ENCODE results near the gene NPM3.

DNA sequence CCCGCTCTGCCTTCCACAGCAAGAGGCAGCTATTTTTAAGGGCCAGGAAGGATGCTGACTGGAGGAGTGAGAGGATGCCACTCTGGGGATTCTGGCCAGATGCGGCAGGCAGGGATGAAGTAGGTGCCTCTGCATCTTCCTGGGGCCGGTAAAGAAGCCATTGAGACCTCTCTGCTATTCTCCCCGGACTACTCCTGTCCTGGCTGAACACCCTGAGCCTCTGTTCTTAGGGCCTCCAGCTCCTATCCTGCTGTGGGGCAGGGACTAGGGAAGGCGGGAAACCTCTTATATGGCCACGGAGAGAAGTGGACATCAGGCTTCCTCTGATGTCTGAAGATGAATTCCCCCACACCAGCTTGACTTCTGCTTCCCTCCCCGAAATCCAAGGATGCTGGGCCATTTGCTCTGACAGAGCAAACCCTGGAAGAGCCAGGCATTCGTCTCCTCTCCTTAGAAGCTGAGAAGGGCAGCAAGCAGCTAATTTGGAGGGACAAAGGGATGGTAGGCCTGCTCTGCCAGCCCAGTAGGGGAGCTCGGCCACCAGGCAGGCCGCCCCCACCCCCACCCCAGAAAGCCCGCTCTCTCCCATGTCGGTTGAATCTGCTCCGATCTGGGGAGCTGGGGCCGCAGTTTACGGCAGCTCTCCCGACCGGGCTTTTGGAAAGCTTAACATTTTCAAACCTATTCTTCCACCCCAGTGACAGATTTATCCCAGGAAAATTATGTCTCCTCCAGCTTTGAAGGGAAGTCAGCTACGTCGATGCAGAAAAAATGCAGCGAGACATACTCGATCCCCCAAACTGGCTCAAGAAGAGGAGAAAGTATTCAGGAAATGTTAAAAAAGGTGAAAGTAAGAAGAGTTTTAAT, 10.1 kb downstream of the NPM3 start:
- no peak for TF ChIP-seq EZH2phosphoT487 (conservative IDR thresholded peaks at IDR 0.05; ENCODE audit: low read length)
- TF ChIP-seq, protein P1, sequence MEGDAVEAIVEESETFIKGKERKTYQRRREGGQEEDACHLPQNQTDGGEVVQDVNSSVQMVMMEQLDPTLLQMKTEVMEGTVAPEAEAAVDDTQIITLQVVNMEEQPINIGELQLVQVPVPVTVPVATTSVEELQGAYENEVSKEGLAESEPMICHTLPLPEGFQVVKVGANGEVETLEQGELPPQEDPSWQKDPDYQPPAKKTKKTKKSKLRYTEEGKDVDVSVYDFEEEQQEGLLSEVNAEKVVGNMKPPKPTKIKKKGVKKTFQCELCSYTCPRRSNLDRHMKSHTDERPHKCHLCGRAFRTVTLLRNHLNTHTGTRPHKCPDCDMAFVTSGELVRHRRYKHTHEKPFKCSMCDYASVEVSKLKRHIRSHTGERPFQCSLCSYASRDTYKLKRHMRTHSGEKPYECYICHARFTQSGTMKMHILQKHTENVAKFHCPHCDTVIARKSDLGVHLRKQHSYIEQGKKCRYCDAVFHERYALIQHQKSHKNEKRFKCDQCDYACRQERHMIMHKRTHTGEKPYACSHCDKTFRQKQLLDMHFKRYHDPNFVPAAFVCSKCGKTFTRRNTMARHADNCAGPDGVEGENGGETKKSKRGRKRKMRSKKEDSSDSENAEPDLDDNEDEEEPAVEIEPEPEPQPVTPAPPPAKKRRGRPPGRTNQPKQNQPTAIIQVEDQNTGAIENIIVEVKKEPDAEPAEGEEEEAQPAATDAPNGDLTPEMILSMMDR (IDR thresholded peaks at IDR 0.05; ENCODE audit: insufficient read depth, low read length, poor library complexity, severe bottlenecking) = no peak
